Islet precursor cell (in vitro differentiated cells): ENCODE data around the gene DYSF.
"Not testable (repeated sequence)": the region's sequence is repeated elsewhere in the genome, so short reads cannot be mapped to it uniquely, and the experiment has no call there.

Experiments
- DNase-seq: peaks from one replicate; pipeline ENCODE4 v3.0.0-alpha.2; 2018

The DYSF gene

GRCh38 chr2:71473346-71474031, 20.1 kb downstream of the DYSF start:
- DNase-seq: no peak

- DNase-seq: no peak
Observed at GRCh38 chr2:71474116-71474743, 20.9 kb downstream of the DYSF start.

- DNase-seq: no peak
Observed at GRCh38 chr2:71474744-71475397, 21.5 kb downstream of the DYSF start.

- DNase-seq: no peak
Observed at GRCh38 chr2:71476495-71476894, 23.1 kb downstream of the DYSF start.

- no peak for DNase-seq
Observed at GRCh38 chr2:71477231-71477691, 23.9 kb downstream of the DYSF start.

GRCh38 chr2:71478806-71479205, 25.4 kb downstream of the DYSF start:
- DNase-seq: no peak

GRCh38 chr2:71479261-71479660, 25.9 kb downstream of the DYSF start:
- no peak for DNase-seq

GRCh38 chr2:71481111-71481510, 27.8 kb downstream of the DYSF start:
- no peak for DNase-seq

GRCh38 chr2:71482055-71482454, 28.7 kb downstream of the DYSF start:
- peak; percentile 60 for DNase-seq

GRCh38 chr2:71483246-71483645, 29.9 kb downstream of the DYSF start:
- no peak for DNase-seq

- DNase-seq: no peak
Observed at GRCh38 chr2:71484354-71484753, 31.0 kb downstream of the DYSF start.

GRCh38 chr2:71486881-71487640, 33.7 kb downstream of the DYSF start:
- DNase-seq: no peak

- DNase-seq: not testable (repeated sequence)
Observed at GRCh38 chr2:71491551-71491950, 38.2 kb downstream of the DYSF start.

GRCh38 chr2:71492112-71492511, 38.8 kb downstream of the DYSF start:
- DNase-seq: peak; percentile 66

- no peak for DNase-seq
Observed at GRCh38 chr2:71494091-71494490, 40.7 kb downstream of the DYSF start.

- no peak for DNase-seq
Observed at GRCh38 chr2:71494523-71495155, 41.3 kb downstream of the DYSF start.

- no peak for DNase-seq
Observed at GRCh38 chr2:71496156-71496770, 42.9 kb downstream of the DYSF start.

- peak; percentile 95 for DNase-seq
Observed at GRCh38 chr2:71498261-71498701, 44.9 kb downstream of the DYSF start.

- no peak for DNase-seq
Observed at GRCh38 chr2:71499691-71500090, 46.3 kb downstream of the DYSF start.

- no peak for DNase-seq
Observed at GRCh38 chr2:71500426-71501079, 47.2 kb downstream of the DYSF start.

GRCh38 chr2:71502941-71503738, 49.8 kb downstream of the DYSF start:
- no peak for DNase-seq
